ENCODE measurements around the gene CT45A8.
"Not testable (repeated sequence)": the region's sequence is repeated elsewhere in the genome, so short reads cannot be mapped to it uniquely, and the experiment has no call there.

CT45A8 gene

GRCh38 chrX:135854438-135854837 is at the start of gene CT45A8:
Gene CT45A8, minus strand, starts transcription at chrX:135854538. Its CDS starts 3,755 bp downstream, at chrX:135850783.
- H3K9ac ChIP-seq (ENCODE audit: low read depth, low read length); H3K36me3 ChIP-seq (ENCODE audit: control insufficient read depth, insufficient read depth, low read length); H3K9me3 ChIP-seq (ENCODE audit: control insufficient read depth, insufficient read depth, low read length); H3K27ac ChIP-seq (ENCODE audit: low read depth, low read length); H3K4me3 ChIP-seq (ENCODE audit: low read depth, low read length); H3K27me3 ChIP-seq (ENCODE audit: control insufficient read depth, insufficient read depth, low read length); H3K4me1 ChIP-seq (ENCODE audit: control insufficient read depth, insufficient read depth, low read length): not testable (repeated sequence)

GRCh38 chrX:135893294-135893817 is 39.0 kb upstream of the CT45A8 start, which contains the start of the genes CT45A10 and SAGE1:
Gene CT45A10, minus strand, starts transcription at chrX:135893444. Its CDS starts 8,100 bp downstream, at chrX:135885344.
Gene SAGE1, plus strand, starts transcription at chrX:135893716. Its CDS starts 2,527 bp downstream, at chrX:135896243.
- Histone ChIP-seq H3K9ac (ENCODE audit: low read depth, low read length) (no peak within 1 kb of the TSS), H3K27ac (ENCODE audit: low read depth, low read length) (no peak within 1 kb of the TSS), H3K9me3 (ENCODE audit: control insufficient read depth, insufficient read depth, low read length) (peaks cover 63% of the 10 kb centered on the region), H3K4me3 (ENCODE audit: low read depth, low read length) (0 out of 2 replicates have a peak within 1 kb of the TSS, but pooled peaks have one; percentile 8), H3K36me3 (ENCODE audit: control insufficient read depth, insufficient read depth, low read length) (no peaks in the 10 kb centered on the region), H3K27me3 (ENCODE audit: control insufficient read depth, insufficient read depth, low read length) (no peaks in the 10 kb centered on the region), H3K4me1 (ENCODE audit: control insufficient read depth, insufficient read depth, low read length) (no peaks in the 10 kb centered on the region)

- H3K4me1 ChIP-seq (ENCODE audit: control insufficient read depth, insufficient read depth, low read length): no peaks in the 10 kb centered on the region
- H3K36me3 ChIP-seq (ENCODE audit: control insufficient read depth, insufficient read depth, low read length): no peaks in the 10 kb centered on the region
- H3K4me3 ChIP-seq (ENCODE audit: low read depth, low read length): no peak overlapping the region
- no peak overlapping the region for H3K27ac ChIP-seq (ENCODE audit: low read depth, low read length)
- H3K9ac ChIP-seq (ENCODE audit: low read depth, low read length): no peak overlapping the region
- peaks cover 62% of the 10 kb centered on the region for H3K9me3 ChIP-seq (ENCODE audit: control insufficient read depth, insufficient read depth, low read length)
- H3K27me3 ChIP-seq (ENCODE audit: control insufficient read depth, insufficient read depth, low read length): no peaks in the 10 kb centered on the region
These were observed 38.4 kb upstream of the CT45A8 start for GRCh38 chrX:135892781-135893180.

GRCh38 chrX:135890087-135890585 is 35.8 kb upstream of the CT45A8 start:
- H3K27me3 ChIP-seq (ENCODE audit: control insufficient read depth, insufficient read depth, low read length): no peaks in the 10 kb centered on the region
- H3K4me3 ChIP-seq (ENCODE audit: low read depth, low read length): no peak overlapping the region
- no peak overlapping the region for H3K9ac ChIP-seq (ENCODE audit: low read depth, low read length)
- peaks cover 49% of the 10 kb centered on the region for H3K9me3 ChIP-seq (ENCODE audit: control insufficient read depth, insufficient read depth, low read length)
- no peaks in the 10 kb centered on the region for H3K4me1 ChIP-seq (ENCODE audit: control insufficient read depth, insufficient read depth, low read length)
- H3K36me3 ChIP-seq (ENCODE audit: control insufficient read depth, insufficient read depth, low read length): no peaks in the 10 kb centered on the region
- H3K27ac ChIP-seq (ENCODE audit: low read depth, low read length): no peak overlapping the region

GRCh38 chrX:135888976-135889375 is 34.6 kb upstream of the CT45A8 start:
- H3K9me3 ChIP-seq (ENCODE audit: control insufficient read depth, insufficient read depth, low read length): peaks cover 43% of the 10 kb centered on the region
- not testable (repeated sequence) for H3K36me3 ChIP-seq (ENCODE audit: control insufficient read depth, insufficient read depth, low read length); H3K27me3 ChIP-seq (ENCODE audit: control insufficient read depth, insufficient read depth, low read length); H3K27ac ChIP-seq (ENCODE audit: low read depth, low read length); H3K4me1 ChIP-seq (ENCODE audit: control insufficient read depth, insufficient read depth, low read length); H3K9ac ChIP-seq (ENCODE audit: low read depth, low read length); H3K4me3 ChIP-seq (ENCODE audit: low read depth, low read length)

GRCh38 chrX:135888230-135888629 is 33.9 kb upstream of the CT45A8 start:
- peaks cover 38% of the 10 kb centered on the region for H3K9me3 ChIP-seq (ENCODE audit: control insufficient read depth, insufficient read depth, low read length)
- H3K4me1 ChIP-seq (ENCODE audit: control insufficient read depth, insufficient read depth, low read length); H3K27ac ChIP-seq (ENCODE audit: low read depth, low read length); H3K27me3 ChIP-seq (ENCODE audit: control insufficient read depth, insufficient read depth, low read length); H3K36me3 ChIP-seq (ENCODE audit: control insufficient read depth, insufficient read depth, low read length); H3K4me3 ChIP-seq (ENCODE audit: low read depth, low read length); H3K9ac ChIP-seq (ENCODE audit: low read depth, low read length): not testable (repeated sequence)

- H3K36me3 ChIP-seq (ENCODE audit: control insufficient read depth, insufficient read depth, low read length); H3K4me1 ChIP-seq (ENCODE audit: control insufficient read depth, insufficient read depth, low read length); H3K27me3 ChIP-seq (ENCODE audit: control insufficient read depth, insufficient read depth, low read length); H3K9ac ChIP-seq (ENCODE audit: low read depth, low read length); H3K9me3 ChIP-seq (ENCODE audit: control insufficient read depth, insufficient read depth, low read length); H3K4me3 ChIP-seq (ENCODE audit: low read depth, low read length); H3K27ac ChIP-seq (ENCODE audit: low read depth, low read length): not testable (repeated sequence)
These were observed 28.4 kb upstream of the CT45A8 start for GRCh38 chrX:135882741-135883140.

- not testable (repeated sequence) for H3K9ac ChIP-seq (ENCODE audit: low read depth, low read length); H3K4me1 ChIP-seq (ENCODE audit: control insufficient read depth, insufficient read depth, low read length); H3K27ac ChIP-seq (ENCODE audit: low read depth, low read length); H3K9me3 ChIP-seq (ENCODE audit: control insufficient read depth, insufficient read depth, low read length); H3K4me3 ChIP-seq (ENCODE audit: low read depth, low read length); H3K36me3 ChIP-seq (ENCODE audit: control insufficient read depth, insufficient read depth, low read length); H3K27me3 ChIP-seq (ENCODE audit: control insufficient read depth, insufficient read depth, low read length)
These were observed 17.4 kb upstream of the CT45A8 start, which contains the start of gene CT45A9 for GRCh38 chrX:135871712-135872111. Gene CT45A9, minus strand, starts transcription at chrX:135871812. Its CDS starts 3,751 bp downstream, at chrX:135868061.

- H3K36me3 ChIP-seq (ENCODE audit: control insufficient read depth, insufficient read depth, low read length); H3K27ac ChIP-seq (ENCODE audit: low read depth, low read length); H3K9ac ChIP-seq (ENCODE audit: low read depth, low read length); H3K4me1 ChIP-seq (ENCODE audit: control insufficient read depth, insufficient read depth, low read length); H3K27me3 ChIP-seq (ENCODE audit: control insufficient read depth, insufficient read depth, low read length); H3K4me3 ChIP-seq (ENCODE audit: low read depth, low read length); H3K9me3 ChIP-seq (ENCODE audit: control insufficient read depth, insufficient read depth, low read length): not testable (repeated sequence)
These were observed 17.2 kb downstream of the CT45A8 start, which contains the start of gene CT45A7 for GRCh38 chrX:135837180-135837579. Gene CT45A7, minus strand, starts transcription at chrX:135837280. Its CDS starts 3,747 bp downstream, at chrX:135833533.

- H3K4me1 ChIP-seq (ENCODE audit: control insufficient read depth, insufficient read depth, low read length); H3K9me3 ChIP-seq (ENCODE audit: control insufficient read depth, insufficient read depth, low read length); H3K36me3 ChIP-seq (ENCODE audit: control insufficient read depth, insufficient read depth, low read length); H3K27me3 ChIP-seq (ENCODE audit: control insufficient read depth, insufficient read depth, low read length); H3K4me3 ChIP-seq (ENCODE audit: low read depth, low read length); H3K27ac ChIP-seq (ENCODE audit: low read depth, low read length); H3K9ac ChIP-seq (ENCODE audit: low read depth, low read length): not testable (repeated sequence)
These were observed 34.4 kb downstream of the CT45A8 start, which contains the start of gene CT45A2 for GRCh38 chrX:135819912-135820311. Gene CT45A2, minus strand, starts transcription at chrX:135820012. Its CDS starts 3,747 bp downstream, at chrX:135816265.

GRCh38 chrX:135802687-135803086 is 51.7 kb downstream of the CT45A8 start, which contains the start of gene CT45A6:
Gene CT45A6, minus strand, starts transcription at chrX:135802787. Its CDS starts 3,794 bp downstream, at chrX:135798993.
- H3K36me3 ChIP-seq (ENCODE audit: control insufficient read depth, insufficient read depth, low read length); H3K27me3 ChIP-seq (ENCODE audit: control insufficient read depth, insufficient read depth, low read length); H3K4me1 ChIP-seq (ENCODE audit: control insufficient read depth, insufficient read depth, low read length); H3K9ac ChIP-seq (ENCODE audit: low read depth, low read length); H3K9me3 ChIP-seq (ENCODE audit: control insufficient read depth, insufficient read depth, low read length); H3K4me3 ChIP-seq (ENCODE audit: low read depth, low read length); H3K27ac ChIP-seq (ENCODE audit: low read depth, low read length): not testable (repeated sequence)

Measured in HUES48 (cell line).